ENCODE data around the gene MYO1E.

The MYO1E gene

DNA sequence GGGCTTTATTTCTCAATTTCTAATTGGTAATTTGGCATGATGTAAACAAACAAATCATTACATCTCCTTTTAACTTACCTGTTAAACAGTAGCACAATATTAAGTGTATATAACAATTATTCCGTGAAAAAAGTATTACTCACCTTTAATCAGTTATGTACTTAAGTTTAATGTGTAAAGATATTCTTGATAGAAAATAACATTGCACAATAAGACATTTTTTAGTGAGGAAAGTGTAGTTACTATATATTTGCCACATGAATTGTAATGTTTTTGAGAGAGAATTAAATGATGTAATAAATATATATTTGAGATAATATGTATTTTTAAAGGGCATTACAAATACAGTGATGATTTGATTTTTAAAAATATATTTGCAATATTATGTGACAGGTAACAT is 278.6 kb downstream of the MYO1E start:
- Histone ChIP-seq H3K27ac (no peak overlapping the region), H3K9ac (no peak overlapping the region), H3K79me2 (no peaks in the 10 kb centered on the region), H3K4me1 (no peaks in the 10 kb centered on the region), H3K27me3 (ENCODE audit: control insufficient read depth, insufficient read depth, low read length) (no peaks in the 10 kb centered on the region), H2AFZ (no peak overlapping the region), H3K36me3 (ENCODE audit: control insufficient read depth, insufficient read depth, low read length) (no peaks in the 10 kb centered on the region), H3K9me3 (ENCODE audit: control insufficient read depth, low read length) (no peaks in the 10 kb centered on the region), H3K4me3 (ENCODE audit: low read depth, low read length) (no peak overlapping the region), H3K4me2 (ENCODE audit: low read length) (no peak overlapping the region)
- TF ChIP-seq, protein P1, sequence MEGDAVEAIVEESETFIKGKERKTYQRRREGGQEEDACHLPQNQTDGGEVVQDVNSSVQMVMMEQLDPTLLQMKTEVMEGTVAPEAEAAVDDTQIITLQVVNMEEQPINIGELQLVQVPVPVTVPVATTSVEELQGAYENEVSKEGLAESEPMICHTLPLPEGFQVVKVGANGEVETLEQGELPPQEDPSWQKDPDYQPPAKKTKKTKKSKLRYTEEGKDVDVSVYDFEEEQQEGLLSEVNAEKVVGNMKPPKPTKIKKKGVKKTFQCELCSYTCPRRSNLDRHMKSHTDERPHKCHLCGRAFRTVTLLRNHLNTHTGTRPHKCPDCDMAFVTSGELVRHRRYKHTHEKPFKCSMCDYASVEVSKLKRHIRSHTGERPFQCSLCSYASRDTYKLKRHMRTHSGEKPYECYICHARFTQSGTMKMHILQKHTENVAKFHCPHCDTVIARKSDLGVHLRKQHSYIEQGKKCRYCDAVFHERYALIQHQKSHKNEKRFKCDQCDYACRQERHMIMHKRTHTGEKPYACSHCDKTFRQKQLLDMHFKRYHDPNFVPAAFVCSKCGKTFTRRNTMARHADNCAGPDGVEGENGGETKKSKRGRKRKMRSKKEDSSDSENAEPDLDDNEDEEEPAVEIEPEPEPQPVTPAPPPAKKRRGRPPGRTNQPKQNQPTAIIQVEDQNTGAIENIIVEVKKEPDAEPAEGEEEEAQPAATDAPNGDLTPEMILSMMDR (IDR thresholded peaks at IDR 0.05) = no peak

DNA sequence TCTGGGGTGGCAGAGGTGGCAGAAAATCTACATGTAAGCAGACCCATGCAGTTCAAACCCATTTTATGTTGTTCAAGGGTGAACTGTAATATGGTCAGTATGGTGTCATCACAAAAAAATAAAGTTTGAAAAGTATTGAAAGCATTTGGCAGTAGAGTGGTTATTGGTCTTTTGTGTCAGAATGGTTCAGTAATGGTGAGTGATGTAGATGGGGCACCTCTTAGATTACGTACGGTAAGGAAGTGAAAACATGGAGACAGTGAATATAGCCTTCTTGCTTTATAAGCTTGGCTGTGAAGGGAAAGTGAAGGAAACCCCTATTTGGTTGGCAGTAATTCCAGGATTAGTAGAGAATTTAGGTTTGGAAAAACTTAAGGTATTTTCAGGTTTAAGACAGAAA is 284.9 kb downstream of the MYO1E start:
- Histone ChIP-seq H3K36me3 (ENCODE audit: control insufficient read depth, insufficient read depth, low read length) (no peaks in the 10 kb centered on the region), H3K9ac (no peak overlapping the region), H3K9me3 (ENCODE audit: control insufficient read depth, low read length) (no peaks in the 10 kb centered on the region), H3K27me3 (ENCODE audit: control insufficient read depth, insufficient read depth, low read length) (no peaks in the 10 kb centered on the region), H3K4me2 (ENCODE audit: low read length) (no peak overlapping the region), H3K27ac (no peak overlapping the region), H2AFZ (no peak overlapping the region), H3K79me2 (no peaks in the 10 kb centered on the region), H3K4me3 (ENCODE audit: low read depth, low read length) (no peak overlapping the region), H3K4me1 (no peaks in the 10 kb centered on the region)
- TF ChIP-seq, protein P1 (IDR thresholded peaks at IDR 0.05) = no peak

All from parathyroid adenoma (tissue), 2 donors.